NOMO-1 treated with DMSO at 0.1 percent for 48 hours (cell line): ENCODE data around the gene ARHGAP11A.

ENCODE experiments used
- DNase-seq: peaks from one replicate; lab custom pipeline; 2025; ENCODE audit not compliant: unreplicated experiment; lab: John Stamatoyannopoulos, UW

Gene ARHGAP11A

GRCh38 chr15:32683906-32684584 is 68.7 kb downstream of the ARHGAP11A start:
- DNase-seq: peak; percentile 2

- no peak for DNase-seq
Measured at GRCh38 chr15:32685576-32685975, 70.3 kb downstream of the ARHGAP11A start.

GRCh38 chr15:32687556-32687955 is 72.3 kb downstream of the ARHGAP11A start:
- no peak for DNase-seq

- no peak for DNase-seq
Measured at GRCh38 chr15:32688151-32688639, 72.9 kb downstream of the ARHGAP11A start.
